ENCODE results near the gene TRAPPC12.
A peak's percentile ranks its signal among the peaks of the same experiment; 100 is the strongest.

Gene TRAPPC12

DNA sequence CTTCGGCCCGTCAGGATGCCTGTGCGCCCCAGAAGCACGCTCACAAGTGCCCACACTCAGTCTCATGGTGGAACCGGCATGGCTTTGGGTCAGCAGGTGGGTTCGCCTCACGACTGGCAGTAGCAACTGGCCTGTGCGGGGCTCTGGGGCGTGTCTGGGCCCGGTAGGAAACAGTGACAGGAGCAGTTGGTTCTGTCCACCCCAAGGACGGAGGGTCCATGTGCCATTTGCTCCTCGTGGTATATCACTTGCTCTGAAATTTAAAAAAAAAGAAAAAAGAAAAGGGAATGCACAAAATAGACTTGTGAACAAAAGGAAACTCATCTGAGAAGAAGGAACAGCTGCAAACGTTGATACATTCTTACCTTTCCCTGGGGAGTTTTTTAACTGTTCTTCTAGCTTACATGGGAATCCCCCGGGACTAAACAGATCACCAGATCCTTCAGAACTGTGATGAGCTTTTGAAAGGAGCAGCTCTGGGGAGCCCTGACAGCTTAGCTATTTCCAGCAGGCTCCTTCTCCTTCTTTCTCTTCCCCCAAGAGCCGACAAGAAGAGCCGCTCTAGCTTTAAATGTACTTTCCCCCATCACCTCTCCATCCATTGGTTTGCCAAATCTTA is 42.8 kb downstream of the TRAPPC12 start:
- Mint-ChIP-seq H3K27me3 (ENCODE audit: low read depth, poor library complexity) (peaks cover 3% of the 10 kb centered on the region), H3K36me3 (ENCODE audit: low read depth) (peaks cover 53% of the 10 kb centered on the region), H3K4me3 (no peak overlapping the region), H3K9me3 (no peaks in the 10 kb centered on the region), H3K4me1 (peaks cover 37% of the 10 kb centered on the region), H3K27ac (peak overlapping the region; percentile 22)
- no peak for DNase-seq
- TF ChIP-seq, protein P1, sequence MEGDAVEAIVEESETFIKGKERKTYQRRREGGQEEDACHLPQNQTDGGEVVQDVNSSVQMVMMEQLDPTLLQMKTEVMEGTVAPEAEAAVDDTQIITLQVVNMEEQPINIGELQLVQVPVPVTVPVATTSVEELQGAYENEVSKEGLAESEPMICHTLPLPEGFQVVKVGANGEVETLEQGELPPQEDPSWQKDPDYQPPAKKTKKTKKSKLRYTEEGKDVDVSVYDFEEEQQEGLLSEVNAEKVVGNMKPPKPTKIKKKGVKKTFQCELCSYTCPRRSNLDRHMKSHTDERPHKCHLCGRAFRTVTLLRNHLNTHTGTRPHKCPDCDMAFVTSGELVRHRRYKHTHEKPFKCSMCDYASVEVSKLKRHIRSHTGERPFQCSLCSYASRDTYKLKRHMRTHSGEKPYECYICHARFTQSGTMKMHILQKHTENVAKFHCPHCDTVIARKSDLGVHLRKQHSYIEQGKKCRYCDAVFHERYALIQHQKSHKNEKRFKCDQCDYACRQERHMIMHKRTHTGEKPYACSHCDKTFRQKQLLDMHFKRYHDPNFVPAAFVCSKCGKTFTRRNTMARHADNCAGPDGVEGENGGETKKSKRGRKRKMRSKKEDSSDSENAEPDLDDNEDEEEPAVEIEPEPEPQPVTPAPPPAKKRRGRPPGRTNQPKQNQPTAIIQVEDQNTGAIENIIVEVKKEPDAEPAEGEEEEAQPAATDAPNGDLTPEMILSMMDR (IDR thresholded peaks at IDR 0.05), result no peak

DNA sequence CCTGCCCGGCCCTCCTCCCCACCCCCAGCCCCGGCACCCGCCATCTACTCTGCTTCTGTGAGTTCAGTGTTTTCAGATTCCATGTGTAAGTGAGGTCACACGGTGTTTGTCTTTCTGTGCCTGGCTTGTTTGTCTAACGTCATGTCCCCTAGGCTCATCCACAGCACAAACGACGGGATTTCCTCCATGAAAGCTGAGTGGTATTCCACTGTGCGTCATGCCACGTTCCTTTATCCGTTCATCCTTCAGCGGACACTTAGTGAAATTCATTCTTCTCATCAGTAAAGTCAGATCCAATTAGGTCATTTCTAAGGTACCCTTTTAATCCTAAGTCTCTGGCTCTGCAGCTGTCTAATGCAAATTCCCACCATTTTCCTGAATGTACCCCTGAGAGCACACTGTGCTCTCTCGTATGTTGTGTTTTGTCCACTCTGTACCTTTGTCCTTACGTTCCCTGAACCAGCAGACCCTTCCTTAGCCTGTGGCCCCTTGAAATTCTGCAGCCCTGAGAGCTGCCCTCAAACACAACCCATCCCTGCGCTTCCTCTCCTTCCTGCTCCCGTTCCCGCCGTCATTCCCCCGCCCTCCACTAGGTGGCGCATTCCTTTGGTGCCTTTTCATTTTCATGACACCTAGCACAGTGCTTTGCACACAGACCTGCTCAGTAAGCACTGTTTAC is 44.1 kb downstream of the TRAPPC12 start:
- TF ChIP-seq, protein P1 (IDR thresholded peaks at IDR 0.05), result peak; percentile 96
- Mint-ChIP-seq H3K27ac (peak overlapping the region; percentile 9), H3K9me3 (no peaks in the 10 kb centered on the region), H3K4me3 (no peak overlapping the region), H3K27me3 (ENCODE audit: low read depth, poor library complexity) (peaks cover 3% of the 10 kb centered on the region), H3K36me3 (ENCODE audit: low read depth) (peaks cover 51% of the 10 kb centered on the region), H3K4me1 (peaks cover 37% of the 10 kb centered on the region)
- DNase-seq, result peak; percentile 81

DNA sequence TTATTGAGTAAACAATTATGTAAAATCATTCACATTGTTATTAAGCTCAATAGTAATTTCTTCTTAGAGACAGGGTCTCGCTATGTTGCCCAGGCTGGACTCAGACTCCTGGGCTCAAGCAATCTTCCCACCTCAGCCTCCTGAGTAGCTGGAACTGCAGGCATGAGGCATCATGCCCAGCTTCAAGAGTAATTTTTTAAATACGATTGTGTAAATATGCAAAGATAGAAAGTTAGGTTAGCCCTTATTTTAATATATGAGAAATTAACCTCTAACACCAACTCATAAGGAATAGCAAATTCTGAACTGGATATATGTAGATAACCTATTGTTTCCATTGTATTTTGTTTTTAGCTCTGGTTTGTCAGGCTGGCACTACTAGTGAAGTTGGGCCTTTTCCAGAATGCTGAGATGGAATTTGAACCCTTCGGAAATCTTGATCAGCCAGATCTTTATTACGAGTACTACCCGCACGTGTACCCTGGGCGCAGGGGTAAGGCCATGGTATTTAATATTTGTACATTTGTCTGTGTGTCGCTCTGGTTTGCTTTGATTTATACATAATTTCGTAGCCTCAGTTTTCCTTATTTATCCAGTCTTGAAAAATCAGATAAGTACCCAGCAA is 44.8 kb downstream of the TRAPPC12 start:
- Mint-ChIP-seq H3K36me3 (ENCODE audit: low read depth) (peaks cover 57% of the 10 kb centered on the region), H3K27me3 (ENCODE audit: low read depth, poor library complexity) (peaks cover 3% of the 10 kb centered on the region), H3K4me3 (no peak overlapping the region), H3K4me1 (peaks cover 32% of the 10 kb centered on the region), H3K27ac (no peak overlapping the region), H3K9me3 (no peaks in the 10 kb centered on the region)
- no peak for DNase-seq
- TF ChIP-seq, protein P1 (IDR thresholded peaks at IDR 0.05), result no peak

DNA sequence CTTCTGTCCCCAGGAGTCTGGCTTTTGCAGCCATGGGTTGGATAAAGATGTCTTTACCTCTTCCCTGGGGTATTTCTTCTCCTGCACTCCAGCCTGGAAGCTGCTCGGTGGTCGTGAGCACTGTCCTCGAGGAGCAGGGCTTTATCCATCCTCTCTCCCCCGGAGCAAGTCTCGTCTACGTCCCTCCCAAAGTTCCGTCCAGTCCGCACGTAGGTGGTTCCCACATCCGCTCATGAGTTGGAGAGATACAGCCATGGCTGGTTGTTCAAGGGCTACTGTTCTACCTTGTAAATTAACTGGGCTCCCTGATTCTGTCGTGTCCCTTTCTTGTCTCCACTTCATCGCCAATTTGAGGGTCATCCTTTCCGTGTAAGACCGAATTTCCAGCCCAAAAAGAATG is 47.1 kb downstream of the TRAPPC12 start:
- no peak for DNase-seq
- H3K4me3 Mint-ChIP-seq, result no peak overlapping the region
- TF ChIP-seq, protein P1 (IDR thresholded peaks at IDR 0.05), result no peak
- H3K4me1 Mint-ChIP-seq, result peaks cover 14% of the 10 kb centered on the region
- no peak overlapping the region for H3K27ac Mint-ChIP-seq
- H3K9me3 Mint-ChIP-seq, result no peaks in the 10 kb centered on the region
- peaks cover 73% of the 10 kb centered on the region for H3K36me3 Mint-ChIP-seq (ENCODE audit: low read depth)
- H3K27me3 Mint-ChIP-seq (ENCODE audit: low read depth, poor library complexity), result peaks cover 3% of the 10 kb centered on the region

DNA sequence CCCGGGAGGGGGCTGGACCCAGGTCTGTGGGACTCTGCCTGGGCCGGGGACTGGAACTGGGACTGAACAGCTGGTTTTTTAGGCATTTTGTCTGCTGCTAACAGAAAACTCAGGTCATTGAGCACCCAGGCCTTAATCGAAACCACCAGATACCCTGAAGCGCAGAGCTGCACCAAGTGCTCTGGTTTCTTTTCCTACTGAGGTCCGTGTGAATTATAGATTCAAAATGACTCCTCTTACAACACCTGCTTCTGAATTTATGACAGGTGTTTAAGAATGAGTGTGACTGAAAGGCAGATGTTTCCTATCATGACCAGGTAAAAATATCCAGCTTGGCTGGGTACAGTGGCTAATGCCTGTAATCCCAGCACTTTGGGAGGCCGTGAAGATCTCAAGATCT is 47.8 kb downstream of the TRAPPC12 start:
- peaks cover 75% of the 10 kb centered on the region for H3K36me3 Mint-ChIP-seq (ENCODE audit: low read depth)
- no peak overlapping the region for H3K27ac Mint-ChIP-seq
- no peaks in the 10 kb centered on the region for H3K9me3 Mint-ChIP-seq
- TF ChIP-seq, protein P1 (IDR thresholded peaks at IDR 0.05), result no peak
- H3K4me1 Mint-ChIP-seq, result peaks cover 14% of the 10 kb centered on the region
- DNase-seq, result no peak
- no peak overlapping the region for H3K4me3 Mint-ChIP-seq
- H3K27me3 Mint-ChIP-seq (ENCODE audit: low read depth, poor library complexity), result peaks cover 3% of the 10 kb centered on the region
